HG03025 (cell line): ENCODE measurements around the gene TBC1D32.
"Not testable (repeated sequence)": the region's sequence is repeated elsewhere in the genome, so short reads cannot be mapped to it uniquely, and the experiment has no call there.

ENCODE experiments used
- ATAC-seq: cut with Tn5 transposase; IDR thresholded peaks from one replicate; pipeline ENCODE4 v1.9.1; 2021; ENCODE audit warnings: mild to moderate bottlenecking, moderate library complexity; ENCODE audit not compliant: unreplicated experiment, low FRiP score

The TBC1D32 gene

DNA sequence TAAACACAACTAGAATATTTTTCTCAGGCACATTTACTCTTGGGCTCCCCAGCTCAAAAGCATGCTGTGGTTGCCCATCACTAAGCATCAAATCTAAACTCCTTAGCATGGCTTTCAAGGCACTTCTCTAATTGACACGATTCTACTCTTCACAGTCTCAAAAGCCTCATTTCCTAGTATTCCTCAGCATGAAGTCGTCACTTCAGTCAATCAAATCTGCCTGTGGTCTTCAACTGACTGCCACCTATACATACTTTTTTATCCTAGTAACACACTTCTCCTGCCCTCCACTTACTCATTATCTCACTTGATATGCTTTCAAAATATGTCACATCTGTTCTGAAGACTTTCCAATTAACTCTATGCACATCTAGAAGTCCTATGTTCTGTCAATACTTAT is 110.3 kb downstream of the TBC1D32 start:
- ATAC-seq = no peak

DNA sequence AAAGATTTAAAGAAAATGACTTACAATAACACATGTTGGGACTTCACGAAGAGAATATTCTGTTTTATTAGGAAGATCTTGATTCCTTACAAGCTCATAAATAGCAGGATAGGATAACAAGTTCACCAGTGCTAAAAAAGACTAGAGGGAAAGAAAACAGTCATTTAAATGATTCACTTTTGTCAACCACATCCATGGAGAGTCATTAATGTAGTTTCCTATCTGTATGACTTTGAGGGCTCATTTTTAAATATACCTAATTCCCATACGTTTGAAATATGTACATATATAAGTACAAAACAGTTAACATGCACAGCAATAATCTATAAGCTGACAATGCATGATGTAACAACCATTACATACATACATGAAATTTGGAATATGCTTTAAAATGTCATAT is 111.1 kb downstream of the TBC1D32 start:
- no peak for ATAC-seq

DNA sequence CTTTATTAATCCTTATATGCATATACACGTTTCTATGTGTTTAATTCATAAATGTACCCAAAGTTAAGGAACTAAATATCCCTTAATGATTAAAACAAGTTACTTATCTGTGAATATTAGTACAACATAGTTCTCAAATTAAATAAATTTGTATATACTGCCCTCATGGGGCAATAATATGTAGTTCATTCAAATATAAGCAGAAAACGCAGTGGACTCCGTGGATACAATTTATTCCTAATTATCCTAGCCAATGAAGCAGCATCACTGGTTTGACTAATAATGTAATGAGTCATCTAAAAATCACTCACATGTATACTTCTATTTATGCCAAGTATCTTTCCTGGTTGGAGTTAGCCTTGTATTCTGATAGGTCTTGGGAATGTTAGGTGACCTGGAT is 111.6 kb downstream of the TBC1D32 start:
- ATAC-seq = no peak

DNA sequence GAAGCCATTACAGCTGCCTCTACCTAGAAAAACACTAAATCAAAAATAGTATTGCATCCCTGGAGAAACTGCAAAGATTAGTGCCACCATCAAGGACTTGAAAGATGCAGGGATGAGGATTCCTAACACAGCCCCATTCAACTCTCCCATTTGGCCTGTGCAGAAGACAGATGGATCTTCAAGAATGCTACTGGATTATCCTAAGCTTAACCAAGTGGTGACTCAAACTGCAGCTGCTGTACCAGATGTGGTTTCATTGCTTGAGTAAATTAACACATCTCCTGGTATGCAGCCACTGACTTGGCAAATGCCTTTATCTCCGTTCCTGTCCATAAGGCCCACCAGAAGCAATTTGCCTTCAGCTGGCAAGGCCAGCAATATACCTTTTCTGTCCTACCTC is 117.4 kb downstream of the TBC1D32 start:
- ATAC-seq = no peak

DNA sequence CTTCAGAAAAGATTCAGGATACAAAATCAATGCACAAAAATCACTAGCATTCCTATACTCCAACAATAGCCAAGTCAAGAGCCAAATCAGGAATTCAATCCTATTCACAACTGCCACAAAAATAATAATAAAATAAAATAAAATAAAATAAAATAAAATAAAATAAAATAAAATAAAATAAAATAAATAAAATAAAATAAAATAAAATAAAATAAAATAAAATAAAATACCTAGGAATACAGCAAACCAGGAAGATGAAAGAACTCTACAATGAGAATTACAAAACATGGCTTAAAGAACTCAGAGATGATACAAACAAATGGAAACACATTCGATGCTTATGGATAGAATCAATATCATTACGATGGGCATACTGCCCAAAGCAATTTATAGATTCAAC is 120.9 kb downstream of the TBC1D32 start:
- ATAC-seq = not testable (repeated sequence)

DNA sequence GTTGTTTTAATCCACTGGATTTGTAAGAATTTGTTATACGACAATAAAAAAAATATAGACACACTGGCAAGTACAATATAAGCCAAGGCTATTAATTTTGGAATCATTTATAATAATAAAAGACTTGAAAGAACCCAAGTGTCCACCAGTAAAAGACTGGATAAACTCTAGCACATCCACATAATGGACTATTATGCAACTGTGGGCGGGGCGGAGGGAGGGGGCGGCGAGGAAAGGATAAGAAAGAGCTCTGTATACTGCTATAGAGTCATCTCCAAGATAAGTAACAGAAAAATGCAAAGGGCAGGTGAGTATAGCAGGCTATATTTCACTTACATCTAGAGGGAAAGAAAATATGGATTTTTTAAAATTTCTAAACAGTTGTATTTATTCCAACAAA is 123.3 kb downstream of the TBC1D32 start:
- ATAC-seq = no peak

DNA sequence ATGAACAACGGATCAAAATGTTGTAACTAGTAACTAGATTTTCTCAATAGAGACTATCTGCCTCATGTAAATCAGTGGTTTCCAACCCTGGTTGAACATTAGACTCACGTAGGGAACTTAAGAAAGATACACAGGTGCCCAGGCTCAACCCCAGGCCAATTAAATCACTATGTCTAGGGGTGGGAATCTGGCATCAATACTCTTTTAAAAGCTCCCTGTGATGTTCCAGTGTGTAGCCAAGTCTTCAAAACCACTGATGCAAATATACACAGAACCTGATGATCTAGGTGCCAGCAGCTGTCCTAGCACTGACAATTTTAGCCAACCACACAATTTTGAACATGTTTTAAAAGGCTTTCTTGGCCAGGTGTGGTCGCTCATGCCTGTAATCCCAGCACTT is 128.7 kb downstream of the TBC1D32 start:
- ATAC-seq = no peak

DNA sequence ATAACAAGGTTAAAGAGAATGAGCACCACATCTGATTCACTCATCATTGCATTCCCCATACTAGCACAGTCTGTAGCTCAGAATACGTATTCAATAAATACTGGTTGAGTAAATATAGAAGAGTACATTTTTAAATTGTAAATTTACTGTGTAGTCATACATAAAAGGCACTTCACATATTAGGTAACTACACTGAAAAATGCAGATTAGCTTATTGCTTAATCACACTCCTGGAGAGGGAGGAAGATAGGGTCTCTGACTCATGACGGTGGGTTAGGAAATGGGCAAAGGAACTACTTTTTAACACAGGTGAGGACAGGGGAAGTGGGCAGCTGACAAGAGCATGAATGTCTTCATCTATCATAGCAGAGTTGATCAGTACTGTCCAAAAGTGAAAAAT is 133.2 kb downstream of the TBC1D32 start:
- no peak for ATAC-seq

DNA sequence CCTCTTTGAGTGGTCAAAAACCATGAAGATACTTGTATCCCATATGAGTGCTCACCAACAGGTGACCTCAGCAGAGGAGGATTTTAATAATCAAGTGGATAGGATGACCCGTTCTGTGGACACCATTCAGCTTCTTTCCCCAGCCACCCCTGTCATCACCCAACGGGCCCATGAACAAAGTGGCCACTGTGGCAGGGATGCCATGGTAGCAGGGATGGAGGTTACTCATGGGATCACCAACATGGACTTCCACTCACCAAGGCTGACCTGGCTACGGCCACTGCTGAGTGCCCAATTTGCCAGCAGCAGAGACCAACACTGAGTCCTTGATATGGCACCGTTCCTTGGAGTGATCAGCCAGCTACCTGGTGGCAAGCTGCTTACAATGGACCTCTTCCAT is 138.2 kb downstream of the TBC1D32 start:
- ATAC-seq = not testable (repeated sequence)

DNA sequence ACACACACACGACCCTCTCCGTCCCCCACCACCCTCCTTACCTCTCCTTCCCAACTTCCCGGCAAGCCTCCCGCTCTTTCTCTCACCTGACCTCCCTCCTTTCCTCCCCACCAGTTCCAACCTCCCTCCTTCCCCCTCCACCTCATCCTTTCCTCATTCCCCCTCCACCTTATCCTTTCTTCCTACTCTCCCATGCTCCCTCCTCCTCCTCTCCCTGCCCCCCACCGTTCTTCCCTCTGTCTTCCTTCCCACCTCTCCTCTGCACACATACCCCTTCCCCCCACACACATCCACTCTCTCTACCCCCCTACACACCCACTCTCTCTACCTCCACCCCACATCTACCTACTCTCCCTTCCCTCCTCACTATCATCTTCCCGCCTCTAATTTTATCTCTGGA is 144.2 kb downstream of the TBC1D32 start:
- no peak for ATAC-seq

DNA sequence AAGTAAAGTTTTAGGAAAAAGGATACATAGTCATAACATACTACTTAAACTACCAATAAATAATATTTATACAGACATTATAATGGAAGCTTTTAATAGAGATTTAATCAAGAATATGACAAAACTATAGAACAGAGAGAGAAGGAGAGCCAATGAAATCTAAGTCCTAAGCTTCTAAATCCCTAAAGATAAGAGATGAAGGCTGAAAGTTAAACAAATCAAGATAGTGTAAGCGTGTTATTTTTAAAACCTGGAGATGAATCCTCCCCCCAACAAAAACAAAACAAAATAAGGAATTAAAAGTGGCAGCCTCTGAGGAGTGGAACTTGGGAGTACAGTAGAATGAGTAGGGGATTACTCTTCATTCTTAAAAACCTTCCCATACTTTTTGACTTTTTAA is 145.9 kb downstream of the TBC1D32 start:
- no peak for ATAC-seq

DNA sequence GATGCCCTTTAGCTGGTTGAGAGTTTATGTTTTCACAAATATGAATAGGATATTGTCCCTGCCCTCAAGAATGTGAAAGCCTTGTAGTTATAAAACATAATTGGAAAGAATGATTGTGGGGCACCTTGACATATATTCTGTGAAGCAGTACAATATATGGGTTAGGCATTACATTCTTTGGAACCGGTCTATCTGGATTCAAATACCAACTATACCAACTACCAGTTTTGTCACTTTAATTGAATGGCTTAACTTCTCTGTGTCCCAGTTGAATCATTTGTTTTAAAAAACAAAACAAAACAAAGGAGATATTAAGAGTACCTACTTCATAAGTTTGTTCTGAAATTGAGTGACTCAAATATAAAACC is 146.5 kb downstream of the TBC1D32 start:
- ATAC-seq = no peak

DNA sequence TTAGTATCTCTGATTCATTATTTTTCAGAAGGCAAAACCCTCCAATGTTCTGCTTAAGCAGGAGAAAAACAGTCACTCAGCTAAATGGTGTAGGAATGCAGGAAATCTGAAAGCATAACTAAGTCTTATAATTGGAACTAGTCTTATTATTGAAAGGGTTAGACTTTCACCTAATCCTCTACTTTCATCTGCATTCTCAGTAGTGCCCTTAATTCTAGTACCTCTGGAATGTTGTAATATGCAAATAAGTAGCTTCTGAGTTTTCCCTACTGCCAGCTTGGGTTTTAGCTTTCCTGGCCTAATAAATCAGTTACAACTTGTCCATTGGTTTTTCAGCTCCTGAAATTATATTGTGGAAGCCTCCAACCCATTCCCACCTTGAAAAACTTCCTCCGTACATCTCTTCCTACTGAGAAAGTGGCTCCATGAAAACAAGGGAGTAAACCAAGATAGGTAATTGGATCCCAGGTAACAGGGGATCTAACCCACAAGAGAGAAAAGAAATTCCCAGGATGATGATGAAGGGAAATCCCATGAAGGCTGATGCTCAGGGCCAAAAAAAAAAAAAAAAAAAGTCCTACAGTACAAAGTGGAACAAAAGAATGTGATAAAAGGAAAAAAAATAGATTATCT is 147.0 kb downstream of the TBC1D32 start:
- ATAC-seq = no peak

DNA sequence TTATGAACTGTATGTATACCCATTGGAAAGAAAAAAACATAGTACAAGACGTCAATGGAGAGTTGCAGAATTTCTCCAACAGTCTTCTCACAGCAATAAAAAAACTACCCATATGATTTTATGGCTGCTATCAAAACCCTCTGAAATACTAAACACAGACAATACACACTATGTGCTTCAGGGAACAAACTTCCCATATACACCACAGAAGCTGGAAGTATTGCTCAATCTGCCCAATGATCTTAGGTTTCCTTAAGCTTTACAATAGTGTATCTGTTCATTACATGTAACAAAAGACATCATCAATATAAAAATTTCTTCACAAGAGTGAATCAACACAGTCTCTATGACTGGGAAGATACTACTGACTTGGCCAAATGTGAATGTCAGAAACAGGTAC is 150.5 kb downstream of the TBC1D32 start:
- ATAC-seq = no peak

DNA sequence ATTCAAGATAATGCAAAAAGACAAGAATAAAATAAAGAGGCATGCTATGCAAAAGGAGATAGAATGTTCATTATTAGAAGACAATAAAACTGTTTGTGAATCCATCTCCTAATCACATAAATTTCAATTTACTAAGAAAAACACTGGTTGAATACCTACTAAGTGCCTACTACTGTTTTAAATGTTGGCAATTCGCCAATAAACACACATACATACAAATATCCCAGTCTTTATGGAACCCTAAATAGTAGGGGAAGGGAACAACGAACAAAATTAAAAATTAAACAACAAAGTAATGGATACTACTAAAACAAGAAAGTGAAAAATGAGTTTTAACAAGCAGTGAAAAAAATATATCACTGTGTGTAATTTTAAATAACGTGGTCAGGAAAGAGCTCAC is 158.5 kb downstream of the TBC1D32 start:
- ATAC-seq = no peak

DNA sequence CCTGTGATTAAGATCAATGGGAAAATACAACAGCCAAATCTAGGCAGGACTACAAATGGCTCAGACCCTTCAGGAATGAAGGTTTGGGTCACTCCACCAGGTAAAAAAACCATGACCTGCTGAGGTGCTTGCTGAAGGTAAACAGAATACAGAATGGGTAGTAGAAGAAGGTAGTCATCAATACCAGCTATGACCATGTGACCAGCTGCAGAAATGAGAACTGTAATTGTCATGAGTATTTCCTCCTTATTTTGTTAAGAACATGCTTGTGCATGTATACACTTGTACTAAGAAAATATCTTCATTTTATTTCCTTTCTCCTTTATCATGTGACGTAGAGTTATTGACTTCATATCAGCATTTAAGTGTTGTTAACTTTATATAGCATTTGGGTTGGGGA is 161.8 kb downstream of the TBC1D32 start:
- not testable (repeated sequence) for ATAC-seq

DNA sequence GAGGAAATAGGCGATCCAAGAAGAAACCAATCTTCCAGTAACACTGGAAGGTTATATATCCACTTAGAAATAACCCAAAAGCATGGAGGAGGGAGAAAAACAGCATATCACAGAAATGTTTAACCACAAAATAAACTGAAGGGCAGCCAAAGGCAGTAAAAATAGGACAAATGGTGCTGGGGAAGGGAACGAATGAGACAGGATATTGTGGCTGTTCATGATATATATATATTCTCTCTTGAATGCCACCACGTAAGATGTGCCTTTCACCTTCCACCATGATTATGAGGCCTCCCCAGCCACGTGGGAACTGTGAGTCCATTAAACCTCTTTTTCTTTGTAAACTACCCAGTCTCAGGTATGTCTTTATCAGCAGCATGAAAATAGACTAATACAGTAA is 162.4 kb downstream of the TBC1D32 start:
- ATAC-seq = no peak

DNA sequence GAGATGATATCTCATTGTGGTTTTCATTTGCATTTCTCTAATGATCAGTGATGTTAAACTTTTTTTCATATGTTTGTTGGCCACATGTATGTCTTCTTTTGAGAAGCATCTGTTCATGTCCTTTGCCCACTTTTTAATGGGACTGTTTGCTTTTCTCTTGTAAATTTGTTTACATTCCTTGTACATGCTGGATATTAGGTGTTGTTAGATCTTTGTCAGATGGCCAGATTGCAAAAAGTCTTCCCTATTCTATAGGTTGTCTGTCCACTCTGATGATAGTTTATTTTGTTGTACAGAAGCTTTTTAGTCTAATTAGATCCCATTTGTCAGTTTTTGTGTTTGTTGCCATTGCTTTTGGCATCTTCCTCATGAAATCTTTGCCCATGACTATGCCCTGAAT is 172.4 kb downstream of the TBC1D32 start:
- ATAC-seq = no peak

DNA sequence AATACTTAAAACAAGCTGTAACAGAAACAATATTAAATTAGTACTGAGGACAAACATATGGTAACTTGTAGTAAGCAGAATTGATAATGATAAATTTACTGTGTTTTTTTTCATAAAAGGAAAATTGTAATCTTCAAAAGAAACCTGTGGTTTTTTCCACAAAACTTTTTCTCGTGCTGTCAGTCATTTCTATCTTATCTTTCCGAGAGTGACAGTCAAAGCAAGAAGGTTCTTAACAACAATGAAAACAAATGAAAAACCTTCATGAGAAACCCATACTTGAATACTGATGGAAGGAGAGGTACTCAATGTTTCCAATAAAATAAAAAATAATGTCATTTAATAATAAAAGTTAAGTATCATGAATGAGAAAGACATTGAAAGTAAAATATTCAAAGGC is 174.0 kb downstream of the TBC1D32 start:
- ATAC-seq = no peak

DNA sequence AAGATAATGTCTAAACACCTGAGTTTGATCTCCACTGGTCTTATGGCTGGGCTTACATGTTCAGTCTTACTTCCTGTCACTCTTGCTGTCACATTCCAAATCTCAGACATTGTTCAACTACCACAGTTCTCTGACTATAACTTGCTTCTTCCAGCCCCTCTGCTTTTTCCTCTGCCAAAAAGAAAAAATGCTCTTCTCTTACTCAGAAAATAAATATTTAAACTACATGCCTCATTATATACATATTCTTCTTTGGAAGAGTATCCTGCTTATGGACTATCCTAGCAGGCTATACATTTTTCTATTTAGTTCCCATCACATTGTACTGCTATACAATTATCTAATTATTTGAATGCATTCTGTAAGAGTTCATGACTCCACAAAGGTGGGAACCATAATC is 175.4 kb downstream of the TBC1D32 start:
- ATAC-seq = no peak

DNA sequence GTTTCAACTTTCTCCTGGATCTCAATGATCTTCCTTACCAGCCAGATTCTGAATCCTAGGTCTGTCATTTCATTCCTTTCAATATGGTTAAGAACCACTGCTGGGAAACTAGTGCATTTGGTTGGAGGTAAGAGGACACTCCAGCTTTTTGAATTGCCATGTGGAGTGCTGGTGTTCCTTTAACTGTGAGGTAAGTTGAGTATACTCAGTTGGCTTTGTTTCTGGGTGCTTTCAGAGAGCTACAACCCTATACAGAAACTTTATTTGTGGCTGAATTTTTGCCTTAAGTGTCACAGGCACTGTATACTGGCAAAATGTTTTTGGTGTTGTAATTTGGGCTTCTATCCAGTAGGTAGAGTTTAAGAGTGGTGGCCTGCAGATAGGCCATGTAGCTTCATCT is 175.8 kb downstream of the TBC1D32 start:
- ATAC-seq = no peak

DNA sequence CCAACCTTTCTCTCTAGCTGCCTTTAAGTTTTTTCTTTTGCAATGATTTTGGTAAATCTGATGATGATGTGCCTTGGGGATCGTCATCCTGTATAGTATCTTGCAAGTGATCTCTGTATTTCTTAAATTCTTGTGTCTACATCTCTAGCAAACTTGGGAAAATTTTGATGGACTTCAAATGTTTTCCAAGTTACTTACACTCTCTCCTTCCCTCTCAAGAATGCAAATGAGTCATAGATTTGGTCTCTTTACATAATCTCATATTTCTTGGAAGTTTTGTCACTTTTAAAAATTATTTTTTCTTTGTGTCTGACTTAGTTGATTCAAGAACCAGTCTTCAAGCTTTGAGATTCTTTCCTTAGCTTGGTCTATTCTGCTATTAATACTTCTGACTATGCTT is 176.4 kb downstream of the TBC1D32 start:
- no peak for ATAC-seq

DNA sequence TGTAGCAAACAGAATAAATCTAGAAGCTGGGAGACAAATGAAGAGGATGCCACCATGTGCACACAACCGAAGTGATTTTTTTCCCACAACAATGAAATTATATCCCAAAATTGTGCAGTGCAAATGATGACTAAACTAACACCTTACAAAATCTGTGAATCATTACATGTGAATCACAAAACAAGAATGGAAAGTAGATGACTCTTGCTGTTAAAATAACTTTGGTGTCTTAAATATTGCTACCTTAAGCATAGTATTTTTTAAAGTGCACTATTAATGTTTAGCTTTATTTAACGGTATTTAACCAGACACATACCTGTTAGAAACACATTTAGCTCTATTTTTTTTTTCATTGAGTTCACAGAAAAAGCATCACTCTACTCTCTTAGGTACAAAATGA is 190.8 kb downstream of the TBC1D32 start:
- no peak for ATAC-seq
